HG03045 (cell line): ENCODE results near the gene SBK1.
"Not testable (repeated sequence)": the region's sequence is repeated elsewhere in the genome, so short reads cannot be mapped to it uniquely, and the experiment has no call there.

ENCODE experiments used
- ATAC-seq: cut with Tn5 transposase; IDR thresholded peaks from one replicate; pipeline ENCODE4 v1.9.1; 2021; ENCODE audit warnings: mild to moderate bottlenecking, moderate library complexity; ENCODE audit not compliant: unreplicated experiment

SBK1 gene

GRCh38 chr16:28291651-28292626 lies at the start of gene SBK1:
Gene SBK1, plus strand, starts transcription at chr16:28292525. Its CDS starts 24,867 bp downstream, at chr16:28317392.
- ATAC-seq = peak; percentile 83

- ATAC-seq = not testable (repeated sequence)
These were observed 42.8 kb upstream of the SBK1 start for GRCh38 chr16:28249483-28249882.

- no peak for ATAC-seq
These were observed 41.3 kb upstream of the SBK1 start for GRCh38 chr16:28250999-28251398.

DNA sequence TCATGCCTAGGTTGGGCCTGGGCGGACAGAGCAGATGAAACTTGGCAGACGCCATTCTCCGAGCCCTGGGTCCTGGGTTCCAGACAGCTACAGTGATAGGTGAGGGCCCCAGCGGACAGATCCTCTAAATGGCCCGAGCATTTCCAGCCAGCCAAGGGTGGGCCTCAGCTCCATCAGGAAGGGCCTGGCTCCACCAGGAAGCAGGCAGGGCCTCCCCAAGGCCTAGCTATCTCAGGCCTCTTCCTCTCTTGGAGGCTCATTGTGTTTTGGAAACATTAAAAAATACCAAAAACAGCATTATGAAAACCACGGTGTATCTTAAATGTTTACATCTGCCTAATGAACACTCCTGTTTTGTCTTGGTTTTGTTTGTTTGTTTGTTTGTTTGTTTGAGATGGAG lies 38.2 kb upstream of the SBK1 start:
- no peak for ATAC-seq

- no peak for ATAC-seq
These were observed 36.5 kb upstream of the SBK1 start for GRCh38 chr16:28255838-28256237.

DNA sequence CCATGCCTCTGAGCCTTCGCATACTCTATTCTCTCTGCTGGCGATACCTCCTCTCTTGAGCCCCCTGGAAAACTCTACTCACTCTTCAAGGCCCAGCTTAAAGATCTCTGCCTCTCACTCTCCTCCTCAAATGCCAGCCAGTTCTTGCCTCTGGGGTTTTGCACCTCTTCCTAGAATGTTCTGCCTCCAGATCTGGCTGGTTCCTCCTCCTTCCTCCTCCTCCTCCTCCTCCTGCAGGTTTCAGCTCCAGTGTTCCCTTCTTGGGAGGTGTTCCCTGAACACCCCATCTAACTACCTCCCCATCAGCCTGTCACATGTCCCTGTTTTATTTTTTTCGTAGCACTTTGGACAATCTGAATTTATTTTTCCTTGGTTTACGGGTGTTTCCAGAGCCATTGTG lies 35.1 kb upstream of the SBK1 start:
- ATAC-seq = no peak

DNA sequence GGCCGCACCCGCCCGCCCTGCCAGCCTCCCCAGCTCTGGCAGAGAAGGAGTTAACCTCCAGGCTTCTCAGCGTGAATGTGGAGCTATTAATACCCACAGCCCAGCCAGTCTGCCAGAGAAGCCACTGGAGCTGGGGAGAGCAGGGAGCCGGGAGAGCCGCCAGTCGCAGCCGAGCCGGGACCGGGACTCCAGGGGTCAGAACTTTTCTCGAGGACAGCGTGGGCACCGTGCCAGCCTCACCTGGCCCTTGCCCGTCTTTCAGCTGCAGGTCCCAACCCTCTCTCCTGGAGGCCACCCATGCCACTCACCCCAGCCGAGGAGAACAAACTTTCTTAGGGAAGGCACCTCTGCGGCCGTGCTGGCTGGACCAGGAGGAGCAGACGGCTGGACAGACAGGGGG lies 33.8 kb upstream of the SBK1 start:
- no peak for ATAC-seq

- ATAC-seq = no peak
These were observed 33.1 kb upstream of the SBK1 start for GRCh38 chr16:28259091-28259780.

DNA sequence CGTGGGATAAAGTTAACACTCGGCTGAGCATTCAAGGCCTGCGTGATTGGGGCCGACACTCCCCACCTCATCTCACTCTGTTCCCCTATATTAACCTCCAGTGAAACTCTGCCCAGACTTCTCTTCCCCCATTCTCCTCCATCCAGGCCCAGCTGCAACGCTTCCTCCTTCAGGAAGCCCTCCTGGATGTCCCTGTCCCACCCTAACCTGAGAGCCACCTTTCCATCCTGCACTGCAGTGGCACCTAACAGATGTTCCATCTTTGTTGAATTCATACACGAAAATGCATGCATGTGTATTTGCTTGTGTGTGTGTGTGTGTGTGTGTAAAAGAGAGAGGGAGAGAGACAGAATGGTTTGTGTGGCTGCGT lies 32.6 kb upstream of the SBK1 start:
- no peak for ATAC-seq

- no peak for ATAC-seq
These were observed 32.1 kb upstream of the SBK1 start for GRCh38 chr16:28260193-28260592.

DNA sequence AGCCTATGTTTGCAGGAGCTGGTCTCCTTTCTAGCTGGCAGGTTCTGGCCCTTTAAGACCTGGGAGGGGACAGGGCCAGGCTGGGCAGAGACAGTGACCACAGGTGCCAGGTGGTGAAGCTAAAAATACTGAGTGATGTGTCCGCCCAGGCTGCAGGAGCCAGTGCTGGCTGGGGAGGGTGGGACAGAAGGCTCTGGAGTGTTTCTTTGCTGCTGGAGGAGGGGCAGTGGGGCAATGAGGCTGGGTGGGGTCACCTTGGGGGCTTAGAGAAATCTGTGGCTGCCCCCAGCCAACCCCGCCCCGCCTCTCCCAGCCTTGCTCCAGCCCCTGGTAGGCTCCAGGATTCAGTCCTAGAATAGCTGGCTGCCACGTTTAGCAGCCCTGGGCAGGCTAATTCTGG lies 30.4 kb upstream of the SBK1 start:
- ATAC-seq = no peak

- no peak for ATAC-seq
These were observed 29.0 kb upstream of the SBK1 start for GRCh38 chr16:28263305-28263704.

- no peak for ATAC-seq
These were observed 27.7 kb upstream of the SBK1 start for GRCh38 chr16:28264656-28265055.

DNA sequence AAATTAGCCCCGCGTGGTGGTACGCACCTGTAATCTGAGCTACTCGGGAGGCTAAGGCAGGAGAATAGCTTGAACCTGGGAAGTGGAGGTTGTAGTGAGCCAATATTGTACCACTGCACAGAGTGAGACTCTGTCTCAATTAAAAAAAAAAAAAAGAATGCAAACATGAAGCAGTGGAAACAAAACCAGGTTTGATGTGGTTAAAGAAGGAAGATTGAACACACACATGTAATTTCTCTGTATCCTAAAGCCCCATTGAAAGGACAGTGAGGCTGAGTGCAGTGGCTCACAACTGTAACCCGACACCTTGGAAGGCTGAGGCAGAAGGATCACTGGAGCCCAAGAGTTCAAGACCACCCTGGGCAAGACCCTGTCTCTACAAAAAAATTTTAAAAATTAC lies 26.5 kb upstream of the SBK1 start:
- ATAC-seq = no peak

DNA sequence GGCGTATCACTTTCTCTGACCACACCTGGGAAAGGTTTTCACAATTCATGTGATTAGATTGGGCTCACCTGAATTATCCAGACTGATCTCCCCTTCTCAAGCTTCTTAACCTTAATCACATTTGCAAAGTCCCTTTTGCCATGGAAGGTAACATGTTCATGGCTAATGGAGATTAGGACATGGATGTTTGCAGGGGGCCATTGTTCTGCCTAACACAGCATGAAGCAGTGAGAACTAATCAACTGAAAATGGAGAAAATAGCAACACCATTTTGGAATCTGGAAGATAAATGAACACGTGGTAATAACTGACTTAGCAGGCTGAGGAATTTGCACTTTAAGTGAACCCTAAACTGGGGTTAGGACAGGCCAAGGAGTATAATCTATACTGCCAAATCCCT lies 25.0 kb upstream of the SBK1 start:
- no peak for ATAC-seq

- no peak for ATAC-seq
These were observed 18.8 kb upstream of the SBK1 start for GRCh38 chr16:28273511-28273910.

- ATAC-seq = no peak
These were observed 17.6 kb upstream of the SBK1 start for GRCh38 chr16:28274676-28275075.

- ATAC-seq = no peak
These were observed 16.0 kb upstream of the SBK1 start for GRCh38 chr16:28276301-28276700.

- ATAC-seq = no peak
These were observed 14.6 kb upstream of the SBK1 start for GRCh38 chr16:28277537-28278388.

GRCh38 chr16:28279006-28279405 lies 13.3 kb upstream of the SBK1 start:
- no peak for ATAC-seq
